ENCODE measurements around the gene TM4SF1.

TM4SF1 gene

DNA sequence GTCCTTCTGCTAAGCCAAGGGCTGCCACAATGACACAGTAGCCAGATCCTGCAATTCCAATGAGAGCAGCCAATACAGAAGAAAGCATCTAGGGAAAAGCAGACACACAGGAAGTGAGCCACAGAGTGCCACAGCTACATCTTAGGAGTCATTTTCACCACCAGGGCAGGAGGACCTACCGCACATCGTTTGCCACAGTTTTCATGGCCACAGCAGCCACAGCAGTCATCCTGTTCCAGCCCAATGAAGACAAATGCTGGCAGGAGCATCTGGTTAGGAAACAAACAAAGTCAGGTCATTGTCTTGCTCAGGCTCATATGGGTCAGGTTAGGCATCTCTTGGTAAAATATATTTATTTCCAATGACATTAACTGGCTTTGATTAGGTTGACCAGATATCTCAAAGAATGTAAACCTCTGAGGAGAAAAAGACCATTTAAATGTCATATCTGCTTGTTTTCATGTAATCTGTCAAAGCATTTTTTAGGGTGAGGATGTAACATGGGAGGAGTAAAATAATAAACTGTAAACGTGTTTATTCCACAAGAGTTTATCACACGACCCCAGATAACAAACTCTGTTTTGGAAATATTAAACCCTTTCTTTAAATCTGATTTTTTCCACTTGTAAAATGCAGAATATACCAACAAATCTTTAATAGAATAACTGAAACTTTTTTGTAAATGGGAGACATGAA is 1.8 kb downstream of the TM4SF1 start:
- no peak for DNase-seq (ENCODE audit: low read depth)

GRCh38 chr3:149374793-149375500 is 2.5 kb downstream of the TM4SF1 start:
- DNase-seq (ENCODE audit: low read depth): no peak

GRCh38 chr3:149374391-149374790 is 3.1 kb downstream of the TM4SF1 start:
- DNase-seq (ENCODE audit: low read depth): no peak

DNA sequence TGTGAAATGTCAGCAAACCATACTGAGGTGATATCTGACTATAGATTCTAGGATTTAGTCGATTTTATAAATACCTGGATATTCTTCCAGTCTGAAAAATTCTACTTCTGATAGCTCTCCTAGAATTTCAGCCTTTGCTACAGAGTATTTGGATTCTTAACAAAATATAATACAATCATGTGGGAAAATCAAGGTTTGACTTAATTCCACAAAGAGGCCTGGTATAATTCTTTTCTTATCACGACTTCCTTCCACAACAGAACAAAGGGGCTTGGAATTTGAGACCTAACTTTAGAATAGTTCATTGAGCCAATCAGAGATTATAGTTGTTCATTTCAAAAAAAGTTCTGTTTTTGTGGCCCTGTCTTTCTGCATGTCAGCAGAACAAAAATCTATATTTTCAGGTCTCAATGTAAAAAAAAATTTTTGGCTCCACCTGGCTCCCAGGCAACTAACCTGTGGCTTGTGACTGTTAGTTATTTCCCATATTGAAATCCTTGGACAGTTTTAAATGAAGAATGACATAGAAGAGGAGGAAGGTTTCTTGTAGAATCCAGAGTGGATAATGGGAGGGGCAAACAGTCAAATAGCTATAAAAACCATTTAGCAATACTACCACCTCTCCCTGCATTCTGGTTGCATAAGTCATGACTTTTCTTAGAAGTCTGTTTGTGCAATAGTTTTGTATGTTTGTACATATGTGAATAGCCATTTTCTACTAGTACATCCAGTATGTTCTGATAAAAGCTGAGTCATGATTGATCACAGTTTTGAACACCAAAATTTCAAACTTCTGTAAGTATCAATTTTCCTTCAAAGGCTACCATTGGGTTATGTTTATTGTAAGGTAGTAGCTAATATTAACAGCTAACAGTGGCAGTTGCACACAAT is 4.0 kb downstream of the TM4SF1 start:
- DNase-seq (ENCODE audit: low read depth): peak; percentile 92

DNA sequence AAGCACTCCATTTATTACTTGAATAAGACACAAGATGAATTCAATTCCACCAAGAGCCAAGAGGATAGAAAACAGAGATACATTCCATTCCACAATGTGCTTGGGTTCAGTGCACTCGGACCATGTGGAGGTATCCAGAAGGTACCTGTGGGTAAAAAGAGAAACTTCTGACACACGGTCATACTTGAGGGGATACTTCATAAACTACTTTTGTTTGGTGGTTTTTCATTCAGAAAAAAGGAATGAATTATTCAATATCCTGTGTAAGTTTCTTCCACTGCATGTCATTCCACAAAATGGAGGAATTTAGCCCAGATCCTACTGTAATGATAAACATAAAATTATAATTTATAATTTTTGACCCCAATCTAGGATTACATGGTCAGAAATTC is 5.7 kb downstream of the TM4SF1 start:
- DNase-seq (ENCODE audit: low read depth): no peak

- peak; percentile 79 for DNase-seq (ENCODE audit: low read depth)
These were observed 6.3 kb downstream of the TM4SF1 start for GRCh38 chr3:149371001-149371722.

GRCh38 chr3:149369991-149370866 is 7.2 kb downstream of the TM4SF1 start:
- no peak for DNase-seq (ENCODE audit: low read depth)

GRCh38 chr3:149368674-149369497 is 8.6 kb downstream of the TM4SF1 start:
- no peak for DNase-seq (ENCODE audit: low read depth)

GRCh38 chr3:149368201-149368673 is 9.2 kb downstream of the TM4SF1 start:
- DNase-seq (ENCODE audit: low read depth): no peak

DNA sequence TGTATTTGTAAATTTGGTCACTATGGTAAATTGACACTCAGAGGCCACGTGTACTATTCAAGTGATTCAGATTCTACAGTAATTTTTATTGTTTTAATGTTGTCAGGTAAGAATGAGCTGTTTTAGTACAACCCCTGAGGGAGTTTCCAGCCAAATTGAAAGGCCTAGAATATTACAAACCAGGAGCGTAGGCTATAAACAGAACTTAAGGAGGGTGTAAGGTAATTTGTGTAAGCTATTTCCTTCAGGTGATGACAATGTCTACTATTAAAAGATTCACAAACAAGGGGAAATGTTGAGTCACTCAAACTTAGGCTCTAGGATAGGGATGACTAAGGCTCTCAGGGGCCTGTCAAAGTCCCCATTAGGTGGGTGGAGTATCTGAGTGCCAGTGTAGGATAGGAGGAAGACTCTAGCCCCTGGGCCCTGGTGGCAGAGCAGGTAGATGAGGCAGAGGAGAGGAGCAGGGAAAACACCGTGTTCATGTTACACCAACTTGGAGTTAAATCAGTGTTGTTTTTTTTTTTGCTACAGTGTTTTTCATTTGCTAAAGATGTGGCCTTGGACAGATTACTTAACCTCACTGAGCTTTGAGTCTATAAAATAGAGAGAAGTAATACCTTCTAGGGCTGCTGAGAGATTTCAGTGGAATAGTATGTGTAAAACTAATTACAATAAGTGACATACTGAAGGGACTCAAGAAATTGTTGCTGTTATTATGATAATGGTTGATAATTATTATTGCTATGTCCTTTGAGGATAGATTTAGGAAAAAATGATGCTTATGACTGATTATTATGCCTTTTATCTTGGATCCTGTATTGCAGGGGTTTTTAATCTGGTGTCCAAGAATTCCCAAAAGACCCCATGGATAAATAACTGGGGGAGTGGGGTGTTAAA is 10.3 kb downstream of the TM4SF1 start:
- peak; percentile 83 for DNase-seq (ENCODE audit: low read depth)

- no peak for DNase-seq (ENCODE audit: low read depth)
These were observed 11.4 kb downstream of the TM4SF1 start for GRCh38 chr3:149366031-149366430.

DNA sequence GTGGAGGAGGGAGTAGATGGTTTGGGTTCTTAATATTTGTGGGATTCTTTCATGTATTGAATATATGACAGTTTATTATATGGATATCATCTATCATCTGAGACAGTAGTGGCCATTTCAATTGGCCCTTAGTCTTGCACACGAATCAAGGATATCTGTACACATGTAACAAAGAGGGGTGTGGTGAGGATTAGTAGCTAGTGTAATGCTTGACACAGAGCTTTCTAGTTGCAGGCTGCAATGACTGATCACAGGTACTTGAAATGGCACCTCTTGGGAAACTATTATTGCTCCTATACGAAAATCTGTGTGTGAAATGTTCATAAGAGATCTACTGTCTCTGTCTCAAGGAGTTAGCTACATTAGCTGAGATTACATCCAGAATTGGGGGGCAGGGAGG is 12.8 kb downstream of the TM4SF1 start:
- DNase-seq (ENCODE audit: low read depth): no peak

GRCh38 chr3:149363053-149363452 is 14.4 kb downstream of the TM4SF1 start:
- no peak for DNase-seq (ENCODE audit: low read depth)

DNA sequence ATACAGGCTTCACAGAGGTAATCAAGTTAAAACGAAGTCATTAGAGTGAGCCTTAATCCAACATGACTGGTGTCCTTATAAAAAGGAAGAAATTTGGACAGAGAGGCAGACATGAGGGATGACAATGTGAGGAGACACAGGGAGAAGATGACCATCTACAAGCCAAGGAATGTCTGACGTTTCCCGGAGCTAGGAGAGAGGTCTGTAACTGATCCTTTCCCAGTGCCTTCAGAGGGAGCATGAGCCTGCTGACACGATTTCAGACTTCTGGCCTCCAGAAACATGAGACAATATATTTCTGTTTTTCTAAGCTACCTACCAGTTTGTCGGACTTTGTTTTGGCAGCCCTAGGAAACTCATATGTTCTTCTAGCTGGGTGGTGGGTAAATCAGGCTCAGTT is 15.1 kb downstream of the TM4SF1 start:
- no peak for DNase-seq (ENCODE audit: low read depth)

GRCh38 chr3:149356630-149357029 is 20.8 kb downstream of the TM4SF1 start:
- DNase-seq (ENCODE audit: low read depth): no peak

- no peak for DNase-seq (ENCODE audit: low read depth)
These were observed 21.3 kb downstream of the TM4SF1 start for GRCh38 chr3:149356044-149356592.

- DNase-seq (ENCODE audit: low read depth): no peak
These were observed 23.8 kb downstream of the TM4SF1 start for GRCh38 chr3:149353581-149354184.

- no peak for DNase-seq (ENCODE audit: low read depth)
These were observed 24.9 kb downstream of the TM4SF1 start for GRCh38 chr3:149352556-149352955.

Measured in iris pigment epithelial cell (primary cell).